NCI-H2196 treated with DMSO at 0.1 percent for 48 hours (cell line): Measurements from ENCODE around the gene TCF12.

ENCODE experiments used
- DNase-seq: peaks from one replicate; lab custom pipeline; 2025; ENCODE audit not compliant: unreplicated experiment; lab: John Stamatoyannopoulos, UW

The TCF12 gene

GRCh38 chr15:57205027-57205855 is 286.8 kb downstream of the TCF12 start:
- no peak for DNase-seq

- no peak for DNase-seq
Observed at GRCh38 chr15:57205996-57206395, 287.6 kb downstream of the TCF12 start.

- DNase-seq = no peak
Observed at GRCh38 chr15:57213862-57214261, 295.4 kb downstream of the TCF12 start.

GRCh38 chr15:57215326-57215725 is 296.9 kb downstream of the TCF12 start:
- no peak for DNase-seq

- no peak for DNase-seq
Observed at GRCh38 chr15:57215881-57216280, 297.4 kb downstream of the TCF12 start.

- DNase-seq = no peak
Observed at GRCh38 chr15:57216288-57216687, 297.8 kb downstream of the TCF12 start.

- DNase-seq = no peak
Observed at GRCh38 chr15:57217778-57218598, 299.5 kb downstream of the TCF12 start.

GRCh38 chr15:57218826-57219576 is 300.6 kb downstream of the TCF12 start:
- peak; percentile 53 for DNase-seq

- no peak for DNase-seq
Observed at GRCh38 chr15:57220205-57220604, 301.8 kb downstream of the TCF12 start.

- no peak for DNase-seq
Observed at GRCh38 chr15:57221134-57221533, 302.7 kb downstream of the TCF12 start.

GRCh38 chr15:57223345-57223744 is 304.9 kb downstream of the TCF12 start:
- no peak for DNase-seq

GRCh38 chr15:57223887-57224286 is 305.4 kb downstream of the TCF12 start:
- DNase-seq = no peak

- DNase-seq = no peak
Observed at GRCh38 chr15:57224664-57225063, 306.2 kb downstream of the TCF12 start.

- no peak for DNase-seq
Observed at GRCh38 chr15:57227166-57227565, 308.7 kb downstream of the TCF12 start.

- DNase-seq = no peak
Observed at GRCh38 chr15:57227899-57228298, 309.5 kb downstream of the TCF12 start.

- no peak for DNase-seq
Observed at GRCh38 chr15:57228395-57228794, 310.0 kb downstream of the TCF12 start.

- no peak for DNase-seq
Observed at GRCh38 chr15:57229051-57229450, 310.6 kb downstream of the TCF12 start.

GRCh38 chr15:57231559-57231958 is 313.1 kb downstream of the TCF12 start:
- DNase-seq = no peak

GRCh38 chr15:57234156-57234555 is 315.7 kb downstream of the TCF12 start:
- no peak for DNase-seq

GRCh38 chr15:57235186-57235585 is 316.7 kb downstream of the TCF12 start:
- DNase-seq = no peak

- DNase-seq = no peak
Observed at GRCh38 chr15:57235873-57236272, 317.4 kb downstream of the TCF12 start.
